Measurements from ENCODE around the gene MAPK9. TPM values are rescaled to one million over a fixed set of nuclear protein-coding genes. Genes with fewer than 3 reads are reported as not detected.

The MAPK9 gene
- total and polyA plus RNA-seq, 9 of the 15 experiments (the other 6 are each of a cell fraction or from before 2014, with no cell fraction given), result 4.8 to 58.0 (median 29.9) TPM

DNA sequence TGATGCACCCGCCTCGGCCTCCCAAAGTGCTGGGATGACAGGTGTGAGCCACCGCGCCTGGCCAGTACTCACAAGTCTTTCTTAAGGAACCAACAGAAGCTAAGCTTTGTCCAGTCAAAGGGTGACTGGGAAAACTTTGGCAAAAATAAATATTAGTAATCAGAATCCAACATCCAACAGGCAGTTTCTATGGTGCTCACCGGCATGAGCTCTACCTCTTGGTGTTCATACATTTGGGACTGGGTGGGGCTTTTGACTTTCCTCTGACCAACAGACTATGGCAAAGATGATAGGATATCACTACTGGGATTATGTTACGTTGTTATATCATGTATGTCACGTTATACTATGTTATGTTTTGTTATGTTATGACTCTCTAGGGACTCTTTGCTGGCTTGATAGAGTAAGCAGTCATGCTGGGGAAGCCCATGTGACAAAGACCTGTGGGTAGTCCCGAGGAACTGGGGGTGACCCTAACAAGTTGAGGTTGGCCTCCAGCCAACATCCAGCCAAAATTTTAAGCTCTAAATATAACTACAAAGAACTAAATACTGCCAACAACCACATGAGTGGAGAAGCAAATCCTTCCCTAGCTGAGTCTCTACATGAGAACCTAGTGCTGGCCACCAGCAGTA, 88.8 kb downstream of the MAPK9 start (continued):
- TF ChIP-seq, protein P1, sequence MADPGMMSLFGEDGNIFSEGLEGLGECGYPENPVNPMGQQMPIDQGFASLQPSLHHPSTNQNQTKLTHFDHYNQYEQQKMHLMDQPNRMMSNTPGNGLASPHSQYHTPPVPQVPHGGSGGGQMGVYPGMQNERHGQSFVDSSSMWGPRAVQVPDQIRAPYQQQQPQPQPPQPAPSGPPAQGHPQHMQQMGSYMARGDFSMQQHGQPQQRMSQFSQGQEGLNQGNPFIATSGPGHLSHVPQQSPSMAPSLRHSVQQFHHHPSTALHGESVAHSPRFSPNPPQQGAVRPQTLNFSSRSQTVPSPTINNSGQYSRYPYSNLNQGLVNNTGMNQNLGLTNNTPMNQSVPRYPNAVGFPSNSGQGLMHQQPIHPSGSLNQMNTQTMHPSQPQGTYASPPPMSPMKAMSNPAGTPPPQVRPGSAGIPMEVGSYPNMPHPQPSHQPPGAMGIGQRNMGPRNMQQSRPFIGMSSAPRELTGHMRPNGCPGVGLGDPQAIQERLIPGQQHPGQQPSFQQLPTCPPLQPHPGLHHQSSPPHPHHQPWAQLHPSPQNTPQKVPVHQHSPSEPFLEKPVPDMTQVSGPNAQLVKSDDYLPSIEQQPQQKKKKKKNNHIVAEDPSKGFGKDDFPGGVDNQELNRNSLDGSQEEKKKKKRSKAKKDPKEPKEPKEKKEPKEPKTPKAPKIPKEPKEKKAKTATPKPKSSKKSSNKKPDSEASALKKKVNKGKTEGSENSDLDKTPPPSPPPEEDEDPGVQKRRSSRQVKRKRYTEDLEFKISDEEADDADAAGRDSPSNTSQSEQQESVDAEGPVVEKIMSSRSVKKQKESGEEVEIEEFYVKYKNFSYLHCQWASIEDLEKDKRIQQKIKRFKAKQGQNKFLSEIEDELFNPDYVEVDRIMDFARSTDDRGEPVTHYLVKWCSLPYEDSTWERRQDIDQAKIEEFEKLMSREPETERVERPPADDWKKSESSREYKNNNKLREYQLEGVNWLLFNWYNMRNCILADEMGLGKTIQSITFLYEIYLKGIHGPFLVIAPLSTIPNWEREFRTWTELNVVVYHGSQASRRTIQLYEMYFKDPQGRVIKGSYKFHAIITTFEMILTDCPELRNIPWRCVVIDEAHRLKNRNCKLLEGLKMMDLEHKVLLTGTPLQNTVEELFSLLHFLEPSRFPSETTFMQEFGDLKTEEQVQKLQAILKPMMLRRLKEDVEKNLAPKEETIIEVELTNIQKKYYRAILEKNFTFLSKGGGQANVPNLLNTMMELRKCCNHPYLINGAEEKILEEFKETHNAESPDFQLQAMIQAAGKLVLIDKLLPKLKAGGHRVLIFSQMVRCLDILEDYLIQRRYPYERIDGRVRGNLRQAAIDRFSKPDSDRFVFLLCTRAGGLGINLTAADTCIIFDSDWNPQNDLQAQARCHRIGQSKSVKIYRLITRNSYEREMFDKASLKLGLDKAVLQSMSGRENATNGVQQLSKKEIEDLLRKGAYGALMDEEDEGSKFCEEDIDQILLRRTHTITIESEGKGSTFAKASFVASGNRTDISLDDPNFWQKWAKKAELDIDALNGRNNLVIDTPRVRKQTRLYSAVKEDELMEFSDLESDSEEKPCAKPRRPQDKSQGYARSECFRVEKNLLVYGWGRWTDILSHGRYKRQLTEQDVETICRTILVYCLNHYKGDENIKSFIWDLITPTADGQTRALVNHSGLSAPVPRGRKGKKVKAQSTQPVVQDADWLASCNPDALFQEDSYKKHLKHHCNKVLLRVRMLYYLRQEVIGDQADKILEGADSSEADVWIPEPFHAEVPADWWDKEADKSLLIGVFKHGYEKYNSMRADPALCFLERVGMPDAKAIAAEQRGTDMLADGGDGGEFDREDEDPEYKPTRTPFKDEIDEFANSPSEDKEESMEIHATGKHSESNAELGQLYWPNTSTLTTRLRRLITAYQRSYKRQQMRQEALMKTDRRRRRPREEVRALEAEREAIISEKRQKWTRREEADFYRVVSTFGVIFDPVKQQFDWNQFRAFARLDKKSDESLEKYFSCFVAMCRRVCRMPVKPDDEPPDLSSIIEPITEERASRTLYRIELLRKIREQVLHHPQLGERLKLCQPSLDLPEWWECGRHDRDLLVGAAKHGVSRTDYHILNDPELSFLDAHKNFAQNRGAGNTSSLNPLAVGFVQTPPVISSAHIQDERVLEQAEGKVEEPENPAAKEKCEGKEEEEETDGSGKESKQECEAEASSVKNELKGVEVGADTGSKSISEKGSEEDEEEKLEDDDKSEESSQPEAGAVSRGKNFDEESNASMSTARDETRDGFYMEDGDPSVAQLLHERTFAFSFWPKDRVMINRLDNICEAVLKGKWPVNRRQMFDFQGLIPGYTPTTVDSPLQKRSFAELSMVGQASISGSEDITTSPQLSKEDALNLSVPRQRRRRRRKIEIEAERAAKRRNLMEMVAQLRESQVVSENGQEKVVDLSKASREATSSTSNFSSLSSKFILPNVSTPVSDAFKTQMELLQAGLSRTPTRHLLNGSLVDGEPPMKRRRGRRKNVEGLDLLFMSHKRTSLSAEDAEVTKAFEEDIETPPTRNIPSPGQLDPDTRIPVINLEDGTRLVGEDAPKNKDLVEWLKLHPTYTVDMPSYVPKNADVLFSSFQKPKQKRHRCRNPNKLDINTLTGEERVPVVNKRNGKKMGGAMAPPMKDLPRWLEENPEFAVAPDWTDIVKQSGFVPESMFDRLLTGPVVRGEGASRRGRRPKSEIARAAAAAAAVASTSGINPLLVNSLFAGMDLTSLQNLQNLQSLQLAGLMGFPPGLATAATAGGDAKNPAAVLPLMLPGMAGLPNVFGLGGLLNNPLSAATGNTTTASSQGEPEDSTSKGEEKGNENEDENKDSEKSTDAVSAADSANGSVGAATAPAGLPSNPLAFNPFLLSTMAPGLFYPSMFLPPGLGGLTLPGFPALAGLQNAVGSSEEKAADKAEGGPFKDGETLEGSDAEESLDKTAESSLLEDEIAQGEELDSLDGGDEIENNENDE (IDR thresholded peaks at IDR 0.05; ENCODE audit: low read depth, low read length), result no peak

Data from K562 (cell line).